D721Med (cell line): ENCODE measurements around the gene ALDH1A3.

Experiments
- DNase-seq: peaks from one replicate; pipeline ENCODE4 v3.0.0; 2011; ENCODE audit warnings: low spot score; ENCODE audit not compliant: insufficient read length
- FAIRE-seq: peaks from 2 replicates; lab custom pipeline; 2011; peaks lifted over from hg19 to GRCh38; lab: Jason Lieb, UNC
- TF ChIP-seq, protein P1 (sequence below): IDR thresholded peaks from 2 replicates; pipeline ENCODE4 v1.5.1; 2012; ENCODE audit warnings: mild to moderate bottlenecking, control low read depth; ENCODE audit not compliant: insufficient read depth; ENCODE audit errors: missing control alignments

The ALDH1A3 gene

DNA sequence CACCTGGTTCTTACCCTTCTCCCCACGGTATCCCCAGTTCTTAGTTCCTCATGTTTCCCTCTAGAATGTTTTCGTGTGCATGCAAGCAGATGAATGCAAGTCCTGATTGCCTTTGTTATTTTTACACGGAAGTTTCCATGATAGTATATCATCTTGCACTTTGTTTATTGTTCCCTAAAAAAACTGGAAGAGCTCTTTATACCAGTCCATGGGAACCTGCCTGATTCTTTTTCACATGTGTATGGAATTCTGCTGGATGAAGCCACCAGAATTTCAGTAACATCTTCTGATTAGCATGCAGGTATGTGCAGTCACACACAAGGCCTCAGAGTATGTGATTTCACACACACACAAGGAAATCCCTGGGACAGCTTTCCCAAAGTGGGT is 23.5 kb downstream of the ALDH1A3 start:
- FAIRE-seq: no peak

DNA sequence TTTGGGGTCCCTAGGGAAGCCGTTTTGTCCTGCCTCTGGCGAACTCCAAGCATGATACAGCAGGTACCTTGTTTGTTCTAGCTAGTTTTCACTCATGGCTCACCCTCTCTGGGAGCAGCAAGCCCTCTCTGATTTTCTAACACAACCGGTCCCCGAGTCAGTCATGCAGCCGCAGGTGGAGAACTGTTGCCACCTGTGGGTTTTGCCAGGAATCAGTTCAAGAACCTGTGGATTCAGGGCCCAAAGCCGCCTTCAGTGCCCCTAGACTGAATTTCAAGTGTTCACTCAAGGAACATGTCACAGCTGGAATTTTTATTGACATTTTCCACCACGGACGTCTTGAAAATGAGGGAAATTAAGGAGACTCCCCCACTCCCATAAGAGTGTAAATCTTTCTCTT is 26.2 kb downstream of the ALDH1A3 start:
- DNase-seq (no peak), FAIRE-seq (no peak)
- TF ChIP-seq, protein P1, sequence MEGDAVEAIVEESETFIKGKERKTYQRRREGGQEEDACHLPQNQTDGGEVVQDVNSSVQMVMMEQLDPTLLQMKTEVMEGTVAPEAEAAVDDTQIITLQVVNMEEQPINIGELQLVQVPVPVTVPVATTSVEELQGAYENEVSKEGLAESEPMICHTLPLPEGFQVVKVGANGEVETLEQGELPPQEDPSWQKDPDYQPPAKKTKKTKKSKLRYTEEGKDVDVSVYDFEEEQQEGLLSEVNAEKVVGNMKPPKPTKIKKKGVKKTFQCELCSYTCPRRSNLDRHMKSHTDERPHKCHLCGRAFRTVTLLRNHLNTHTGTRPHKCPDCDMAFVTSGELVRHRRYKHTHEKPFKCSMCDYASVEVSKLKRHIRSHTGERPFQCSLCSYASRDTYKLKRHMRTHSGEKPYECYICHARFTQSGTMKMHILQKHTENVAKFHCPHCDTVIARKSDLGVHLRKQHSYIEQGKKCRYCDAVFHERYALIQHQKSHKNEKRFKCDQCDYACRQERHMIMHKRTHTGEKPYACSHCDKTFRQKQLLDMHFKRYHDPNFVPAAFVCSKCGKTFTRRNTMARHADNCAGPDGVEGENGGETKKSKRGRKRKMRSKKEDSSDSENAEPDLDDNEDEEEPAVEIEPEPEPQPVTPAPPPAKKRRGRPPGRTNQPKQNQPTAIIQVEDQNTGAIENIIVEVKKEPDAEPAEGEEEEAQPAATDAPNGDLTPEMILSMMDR: no peak

More for the DNA sequence above, 23.5 kb downstream of the ALDH1A3 start:
- TF ChIP-seq, protein P1: no peak
- DNase-seq: no peak

DNA sequence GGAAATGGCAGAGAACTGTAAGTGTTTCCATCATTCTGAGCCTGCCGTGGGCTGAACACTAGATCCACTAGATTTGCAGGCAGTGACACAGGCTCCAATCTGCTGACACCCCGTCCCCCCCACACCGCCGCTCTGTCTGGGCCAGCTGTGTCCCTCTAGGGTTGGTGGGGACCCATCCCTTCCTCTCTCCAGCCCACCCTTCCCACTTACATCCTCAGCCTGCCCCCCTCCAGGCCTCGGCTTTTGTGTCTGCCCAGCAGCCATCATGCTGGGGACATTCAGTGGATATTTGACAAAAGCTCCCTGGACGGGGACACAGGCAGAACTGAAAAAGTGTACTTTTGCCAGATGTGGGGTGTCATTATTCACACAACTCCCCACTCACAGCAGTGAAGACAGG is 28.8 kb downstream of the ALDH1A3 start:
- TF ChIP-seq, protein P1: no peak
- FAIRE-seq (no peak), DNase-seq (no peak)

DNA sequence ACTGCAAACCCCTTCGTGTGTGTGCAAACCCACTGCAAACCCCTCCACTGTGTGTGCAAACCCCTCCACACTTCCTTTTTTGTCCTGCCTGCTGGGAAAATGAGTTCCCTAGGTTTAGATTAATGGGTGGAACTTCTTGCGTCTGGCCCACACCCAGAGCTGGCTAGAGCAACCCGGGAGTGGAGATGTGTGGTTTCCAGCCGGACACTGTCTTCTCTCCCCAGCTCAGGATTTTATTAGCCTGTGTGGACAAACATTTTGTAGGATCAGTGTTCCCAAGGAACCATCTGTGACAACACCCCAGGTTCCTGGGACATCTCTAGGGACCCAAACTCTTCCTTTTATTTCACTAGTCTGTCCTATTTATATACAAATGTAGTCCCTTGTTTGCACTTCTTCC is 29.9 kb downstream of the ALDH1A3 start:
- DNase-seq (no peak), FAIRE-seq (no peak)
- TF ChIP-seq, protein P1: no peak

DNA sequence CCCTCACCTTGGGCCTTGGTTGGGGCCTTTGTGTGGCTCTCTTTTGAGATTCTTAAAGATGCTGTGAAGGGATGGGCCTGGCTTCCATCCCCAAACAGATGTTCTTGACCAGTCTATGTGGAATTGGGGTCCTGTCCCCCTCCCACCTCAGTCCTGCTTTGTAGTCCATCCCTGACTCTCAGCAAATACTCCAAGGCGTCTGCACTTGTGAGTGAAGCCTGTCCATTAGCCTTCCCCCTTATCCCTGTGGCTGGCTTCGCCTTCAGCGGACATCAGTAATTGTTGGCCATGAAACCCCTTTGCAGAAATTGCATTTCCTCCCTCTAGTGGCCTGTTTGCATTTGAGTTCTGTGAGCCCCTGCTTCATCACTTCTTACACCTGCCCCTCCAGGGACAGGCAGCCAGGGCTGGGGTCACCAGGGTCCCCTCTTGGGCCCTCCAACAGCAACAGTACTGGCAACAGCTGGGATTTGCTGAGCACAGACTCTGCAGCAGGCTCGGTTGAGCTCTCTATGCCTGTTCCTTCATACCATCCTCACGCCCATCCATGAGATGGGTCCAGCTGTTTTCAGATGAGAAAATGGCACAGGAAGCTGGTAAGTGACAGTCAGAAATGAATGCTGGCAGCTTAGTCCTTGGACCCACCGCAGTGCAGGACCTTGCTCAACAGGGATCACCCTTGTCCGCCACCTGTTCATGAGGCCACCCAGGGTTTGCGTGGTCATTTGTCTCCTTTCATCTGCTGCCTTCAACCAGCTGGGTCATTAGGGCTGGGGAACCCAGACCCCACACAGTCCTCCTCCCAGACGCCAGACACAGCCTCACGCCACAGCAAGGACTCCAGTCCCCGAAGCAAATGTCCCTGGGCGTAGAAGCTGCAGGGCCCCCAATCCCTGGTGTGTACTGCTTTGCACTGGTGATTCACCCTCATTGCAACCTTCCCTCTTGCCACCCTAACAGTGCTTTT is 30.6 kb downstream of the ALDH1A3 start:
- DNase-seq (no peak), FAIRE-seq (no peak)
- TF ChIP-seq, protein P1: no peak

DNA sequence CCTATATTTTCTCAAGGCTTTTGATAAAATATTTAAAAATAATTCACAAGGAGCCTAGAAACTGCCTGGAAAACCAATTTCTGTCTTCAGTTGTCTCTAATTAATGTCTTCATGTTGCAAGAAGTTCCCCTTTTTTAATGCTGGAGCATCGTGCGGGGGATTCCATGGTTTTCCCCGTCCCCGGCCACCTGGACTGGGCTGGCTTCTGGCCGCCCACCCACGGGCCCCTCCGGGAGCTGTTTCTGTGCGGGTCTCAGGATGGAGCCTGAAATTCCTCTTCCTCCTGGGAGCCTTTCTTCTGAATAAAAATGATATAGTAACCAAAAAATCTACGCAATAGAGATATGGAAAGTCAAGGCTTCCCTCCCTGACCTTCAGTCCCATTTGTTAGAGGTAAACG is 31.5 kb downstream of the ALDH1A3 start:
- DNase-seq (no peak), FAIRE-seq (no peak)
- TF ChIP-seq, protein P1: no peak

DNA sequence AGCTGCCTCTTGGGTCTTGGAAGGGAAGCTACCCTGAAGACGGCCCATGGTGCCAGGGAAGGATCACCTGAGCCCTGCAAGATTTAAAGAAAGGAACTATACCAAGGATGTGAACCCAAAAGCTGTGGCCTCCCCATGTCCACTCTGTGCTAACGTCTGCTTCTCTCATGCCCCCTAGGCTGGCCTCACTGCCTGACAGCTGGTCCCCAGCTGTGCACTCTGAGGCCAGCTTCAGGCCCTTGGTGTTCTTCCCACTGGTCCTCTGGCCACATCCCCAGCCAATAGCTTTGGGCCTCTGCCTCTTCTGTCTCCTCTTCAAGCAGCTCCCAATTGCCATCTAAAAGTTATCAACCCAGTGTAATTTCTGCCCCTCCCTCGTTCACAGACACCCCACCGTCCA is 34.3 kb downstream of the ALDH1A3 start:
- TF ChIP-seq, protein P1: no peak
- FAIRE-seq (no peak), DNase-seq (no peak)
